Measurements from ENCODE around the gene RTN4.

Gene RTN4

DNA sequence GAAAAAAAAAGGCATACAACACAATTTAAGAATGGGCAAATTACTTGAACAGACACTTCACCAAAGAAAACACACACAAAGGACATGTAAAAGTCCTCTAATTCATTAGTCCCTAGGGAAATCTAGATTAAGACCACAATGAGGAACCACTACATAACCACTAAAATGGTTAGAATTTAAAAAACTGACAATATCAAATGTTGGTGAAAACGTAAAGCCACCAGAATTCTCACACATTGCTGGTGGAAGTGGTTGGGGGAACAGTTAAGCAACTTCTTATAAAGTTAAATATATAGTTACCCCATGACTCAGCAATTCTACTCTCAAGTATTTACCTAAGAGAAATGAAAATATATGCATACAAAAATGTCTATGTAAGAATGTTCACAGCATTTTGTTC, 11.8 kb downstream of the RTN4 start:
- Mint-ChIP-seq H3K4me1 (peaks cover 4% of the 10 kb centered on the region), H3K27ac (no peak overlapping the region)
- DNase-seq = no peak

DNA sequence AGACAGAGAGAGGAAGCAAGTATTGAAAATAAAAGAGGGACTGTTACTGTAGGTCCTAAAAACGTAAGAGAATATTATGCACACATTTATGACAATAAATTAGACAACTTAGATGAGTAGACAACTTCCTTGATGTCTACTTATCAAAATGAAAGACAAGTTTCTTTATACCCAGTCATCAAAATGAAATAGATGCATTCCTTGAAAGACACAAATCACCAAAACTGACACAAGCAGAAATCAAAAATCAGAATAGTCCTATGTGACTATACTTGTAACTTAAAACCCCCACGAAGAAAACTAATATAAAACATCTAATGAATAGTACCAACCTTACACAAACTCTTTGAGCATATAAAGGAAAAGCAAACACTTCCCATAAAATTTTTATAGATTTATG, 14.5 kb downstream of the RTN4 start:
- no peak overlapping the region for H3K4me3 Mint-ChIP-seq
- H3K27me3 Mint-ChIP-seq (ENCODE audit: low read depth, poor library complexity) = no peaks in the 10 kb centered on the region
- no peak for DNase-seq
- H3K36me3 Mint-ChIP-seq (ENCODE audit: low read depth) = peaks cover 71% of the 10 kb centered on the region
- TF ChIP-seq, protein P1, sequence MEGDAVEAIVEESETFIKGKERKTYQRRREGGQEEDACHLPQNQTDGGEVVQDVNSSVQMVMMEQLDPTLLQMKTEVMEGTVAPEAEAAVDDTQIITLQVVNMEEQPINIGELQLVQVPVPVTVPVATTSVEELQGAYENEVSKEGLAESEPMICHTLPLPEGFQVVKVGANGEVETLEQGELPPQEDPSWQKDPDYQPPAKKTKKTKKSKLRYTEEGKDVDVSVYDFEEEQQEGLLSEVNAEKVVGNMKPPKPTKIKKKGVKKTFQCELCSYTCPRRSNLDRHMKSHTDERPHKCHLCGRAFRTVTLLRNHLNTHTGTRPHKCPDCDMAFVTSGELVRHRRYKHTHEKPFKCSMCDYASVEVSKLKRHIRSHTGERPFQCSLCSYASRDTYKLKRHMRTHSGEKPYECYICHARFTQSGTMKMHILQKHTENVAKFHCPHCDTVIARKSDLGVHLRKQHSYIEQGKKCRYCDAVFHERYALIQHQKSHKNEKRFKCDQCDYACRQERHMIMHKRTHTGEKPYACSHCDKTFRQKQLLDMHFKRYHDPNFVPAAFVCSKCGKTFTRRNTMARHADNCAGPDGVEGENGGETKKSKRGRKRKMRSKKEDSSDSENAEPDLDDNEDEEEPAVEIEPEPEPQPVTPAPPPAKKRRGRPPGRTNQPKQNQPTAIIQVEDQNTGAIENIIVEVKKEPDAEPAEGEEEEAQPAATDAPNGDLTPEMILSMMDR (IDR thresholded peaks at IDR 0.05) = no peak
- no peak overlapping the region for H3K27ac Mint-ChIP-seq
- peaks cover 55% of the 10 kb centered on the region for H3K9me3 Mint-ChIP-seq
- H3K4me1 Mint-ChIP-seq = peaks cover 4% of the 10 kb centered on the region

More for the DNA sequence above, 11.8 kb downstream of the RTN4 start:
- H3K36me3 Mint-ChIP-seq (ENCODE audit: low read depth) = peaks cover 59% of the 10 kb centered on the region
- H3K4me3 Mint-ChIP-seq = no peak overlapping the region
- TF ChIP-seq, protein P1 (IDR thresholded peaks at IDR 0.05) = no peak
- H3K27me3 Mint-ChIP-seq (ENCODE audit: low read depth, poor library complexity) = no peaks in the 10 kb centered on the region
- peaks cover 55% of the 10 kb centered on the region for H3K9me3 Mint-ChIP-seq

DNA sequence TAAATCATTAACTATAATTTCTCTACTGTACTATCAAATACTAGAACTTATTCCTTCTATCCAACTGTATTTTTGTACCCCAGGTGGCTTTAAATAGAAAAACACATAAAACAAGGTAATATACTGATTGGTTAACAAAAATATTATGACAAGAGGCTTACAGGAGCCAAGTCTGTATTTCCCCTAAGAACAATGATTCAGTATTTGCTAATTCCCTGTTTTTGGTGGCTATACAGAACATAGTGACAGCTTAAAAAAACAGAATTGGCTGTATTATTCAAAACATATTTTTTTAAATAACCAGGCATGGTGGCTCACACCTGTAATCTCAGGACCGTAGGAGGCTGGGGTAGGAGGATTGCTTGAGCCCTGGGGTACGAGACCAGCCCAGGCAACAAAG, 16.3 kb downstream of the RTN4 start:
- no peaks in the 10 kb centered on the region for H3K4me1 Mint-ChIP-seq
- H3K27ac Mint-ChIP-seq = no peak overlapping the region
- peaks cover 45% of the 10 kb centered on the region for H3K9me3 Mint-ChIP-seq
- DNase-seq = no peak
- TF ChIP-seq, protein P1 (IDR thresholded peaks at IDR 0.05) = no peak
- H3K27me3 Mint-ChIP-seq (ENCODE audit: low read depth, poor library complexity) = no peaks in the 10 kb centered on the region
- no peak overlapping the region for H3K4me3 Mint-ChIP-seq
- H3K36me3 Mint-ChIP-seq (ENCODE audit: low read depth) = peaks cover 66% of the 10 kb centered on the region

DNA sequence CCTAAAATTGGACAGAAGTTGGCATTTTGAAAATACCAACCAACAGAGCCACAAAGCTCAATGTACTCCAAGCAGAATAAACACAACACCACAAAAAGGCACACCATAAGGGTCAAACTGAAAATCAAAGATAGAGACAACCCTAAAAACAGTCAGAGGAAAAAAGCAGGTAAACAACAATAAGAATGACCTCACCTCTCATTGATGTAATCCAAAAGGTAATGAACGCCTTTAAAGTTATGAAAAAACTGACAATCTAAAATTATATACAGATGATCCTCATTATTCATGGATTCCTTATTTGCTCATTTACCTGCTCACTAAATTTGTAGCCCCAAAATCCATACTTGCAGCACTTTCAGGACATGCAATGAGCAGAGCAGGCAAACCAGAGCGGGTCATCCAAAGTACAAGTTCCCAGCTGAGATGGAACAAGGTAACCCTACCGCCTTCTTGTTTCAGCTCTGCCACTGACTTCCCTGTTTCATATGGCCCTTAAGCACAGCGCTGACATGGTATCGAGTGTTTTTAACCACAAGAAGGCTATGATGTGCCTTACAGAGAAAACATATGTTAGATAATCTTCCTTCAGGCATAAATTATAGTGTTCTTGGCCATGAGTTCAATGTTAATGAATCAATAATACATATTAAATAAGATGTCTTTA, 17.0 kb downstream of the RTN4 start:
- Mint-ChIP-seq H3K27ac (no peak overlapping the region), H3K27me3 (ENCODE audit: low read depth, poor library complexity) (no peaks in the 10 kb centered on the region), H3K36me3 (ENCODE audit: low read depth) (peaks cover 61% of the 10 kb centered on the region), H3K9me3 (peaks cover 38% of the 10 kb centered on the region), H3K4me1 (no peaks in the 10 kb centered on the region), H3K4me3 (no peak overlapping the region)
- TF ChIP-seq, protein P1 (IDR thresholded peaks at IDR 0.05) = no peak
- no peak for DNase-seq

DNA sequence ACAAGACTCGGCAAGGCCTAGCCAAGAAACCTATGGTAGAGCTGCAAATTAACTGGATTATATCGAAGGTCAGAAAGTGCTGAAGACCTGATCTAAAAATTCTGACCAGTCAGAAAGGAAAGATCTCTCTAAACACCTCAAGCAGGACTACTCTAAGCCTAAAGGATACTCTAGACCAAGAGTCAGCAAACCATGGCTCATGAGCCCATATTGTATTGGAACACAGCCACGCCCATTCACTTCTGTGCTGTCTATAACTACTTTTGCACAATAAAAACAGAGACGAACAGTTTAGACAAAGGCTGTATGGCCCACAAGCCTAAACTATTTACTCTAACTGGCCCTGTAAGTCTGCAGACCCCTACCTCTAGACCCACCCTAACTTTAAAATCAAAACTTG, 18.7 kb downstream of the RTN4 start:
- Mint-ChIP-seq H3K36me3 (ENCODE audit: low read depth) (peaks cover 44% of the 10 kb centered on the region), H3K27me3 (ENCODE audit: low read depth, poor library complexity) (no peaks in the 10 kb centered on the region), H3K4me1 (no peaks in the 10 kb centered on the region), H3K27ac (no peak overlapping the region), H3K4me3 (no peak overlapping the region), H3K9me3 (peaks cover 21% of the 10 kb centered on the region)
- DNase-seq = no peak
- TF ChIP-seq, protein P1 (IDR thresholded peaks at IDR 0.05) = no peak

DNA sequence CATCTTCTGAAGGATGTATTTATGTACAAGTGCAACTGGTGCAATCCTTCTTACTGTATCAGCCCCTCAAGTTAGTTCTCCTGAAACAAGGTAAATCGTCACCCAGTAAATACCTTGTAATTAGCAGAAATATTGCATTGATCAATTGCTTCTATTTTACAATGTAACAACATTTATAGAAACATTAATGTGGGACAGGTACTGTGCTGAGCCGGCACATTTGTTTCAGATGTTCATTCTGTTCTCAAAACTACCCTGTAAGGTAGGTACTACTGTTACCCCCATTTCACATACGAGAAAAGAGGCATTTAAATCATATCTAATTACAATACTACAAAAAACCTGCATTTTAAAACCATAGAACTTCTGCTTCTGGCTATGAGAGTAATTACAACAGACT, 19.5 kb downstream of the RTN4 start:
- H3K27ac Mint-ChIP-seq = no peak overlapping the region

More for the DNA sequence above, 19.5 kb downstream of the RTN4 start:
- Mint-ChIP-seq H3K9me3 (peaks cover 17% of the 10 kb centered on the region), H3K4me3 (no peak overlapping the region), H3K27me3 (ENCODE audit: low read depth, poor library complexity) (no peaks in the 10 kb centered on the region), H3K4me1 (no peaks in the 10 kb centered on the region), H3K36me3 (ENCODE audit: low read depth) (peaks cover 39% of the 10 kb centered on the region)
- DNase-seq = no peak
- TF ChIP-seq, protein P1 (IDR thresholded peaks at IDR 0.05) = no peak
